Memory B cell (primary cell): ENCODE data around the gene ZMAT3.
"Not testable (repeated sequence)": the region's sequence is repeated elsewhere in the genome, so short reads cannot be mapped to it uniquely, and the experiment has no call there.

Source experiments
- ATAC-seq: fragments of 150-1000 bp; cut with Tn5 transposase; 2 replicates; pipeline ENCODE4 v1.10.0; 2021; ENCODE audit warnings: low read depth, mild to moderate bottlenecking, moderate library complexity
- DNase-seq, 2 donors: peaks; one replicate each; pipeline ENCODE4 v3.0.0; 2022; ENCODE audit warnings: low spot score in 2 of 2
- H3K27ac Mint-ChIP-seq: one replicate; pipeline ENCODE4 v1.8.0; 2022; ENCODE audit warnings: mild to moderate bottlenecking, moderate library complexity, mixed read lengths
- H3K27me3 Mint-ChIP-seq: one replicate; pipeline ENCODE4 v1.8.0; 2022; ENCODE audit warnings: mixed read lengths
- H3K36me3 Mint-ChIP-seq: one replicate; pipeline ENCODE4 v1.8.0; 2022; ENCODE audit warnings: mild to moderate bottlenecking, mixed read lengths
- H3K4me1 Mint-ChIP-seq: one replicate; pipeline ENCODE4 v1.8.0; 2022; ENCODE audit warnings: mixed read lengths
- H3K4me3 Mint-ChIP-seq: one replicate; pipeline ENCODE4 v1.8.0; 2022; ENCODE audit warnings: mild to moderate bottlenecking, moderate library complexity, mixed read lengths
- H3K9me3 Mint-ChIP-seq: one replicate; pipeline ENCODE4 v1.8.0; 2022; ENCODE audit warnings: mixed read lengths

Gene ZMAT3

GRCh38 chr3:179079537-179079936 lies 7.9 kb upstream of the ZMAT3 start:
- Mint-ChIP-seq H3K27me3 (no peaks in the 10 kb centered on the region), H3K36me3 (no peaks in the 10 kb centered on the region), H3K4me1 (peaks cover 18% of the 10 kb centered on the region), H3K4me3 (no peak overlapping the region), H3K9me3 (no peaks in the 10 kb centered on the region), H3K27ac (no peak overlapping the region)
- DNase-seq = no peak
- no peak for ATAC-seq

GRCh38 chr3:179076243-179077027 lies 4.8 kb upstream of the ZMAT3 start:
- no peaks in the 10 kb centered on the region for H3K36me3 Mint-ChIP-seq
- H3K4me3 Mint-ChIP-seq = no peak overlapping the region
- ATAC-seq (no peak), DNase-seq (no peak)
- H3K27me3 Mint-ChIP-seq = no peaks in the 10 kb centered on the region
- H3K27ac Mint-ChIP-seq = peak overlapping the region; percentile 17
- no peaks in the 10 kb centered on the region for H3K9me3 Mint-ChIP-seq
- peaks cover 21% of the 10 kb centered on the region for H3K4me1 Mint-ChIP-seq

GRCh38 chr3:179074656-179075055 lies 3.0 kb upstream of the ZMAT3 start:
- no peaks in the 10 kb centered on the region for H3K27me3 Mint-ChIP-seq
- H3K36me3 Mint-ChIP-seq = no peaks in the 10 kb centered on the region
- peaks cover 25% of the 10 kb centered on the region for H3K4me1 Mint-ChIP-seq
- H3K9me3 Mint-ChIP-seq = no peaks in the 10 kb centered on the region
- H3K27ac Mint-ChIP-seq = peak overlapping the region; percentile 67
- no peak overlapping the region for H3K4me3 Mint-ChIP-seq
- ATAC-seq (peak; percentile 67), DNase-seq (peak in 1 of 2 donors; percentile 43)

- Mint-ChIP-seq H3K9me3 (no peaks in the 10 kb centered on the region), H3K4me3 (peak overlapping the region; percentile 38), H3K27me3 (no peaks in the 10 kb centered on the region), H3K27ac (peak overlapping the region; percentile 67), H3K36me3 (no peaks in the 10 kb centered on the region), H3K4me1 (peaks cover 27% of the 10 kb centered on the region)
- DNase-seq (no peak), ATAC-seq (no peak)
Measured at GRCh38 chr3:179073816-179074215, 2.2 kb upstream of the ZMAT3 start.

- Mint-ChIP-seq H3K27me3 (no peaks in the 10 kb centered on the region), H3K27ac (peak overlapping the region; percentile 95), H3K36me3 (peaks cover 3% of the 10 kb centered on the region), H3K4me3 (peak overlapping the region; percentile 92), H3K9me3 (no peaks in the 10 kb centered on the region), H3K4me1 (peaks cover 34% of the 10 kb centered on the region)
- no peak for DNase-seq
- peak; percentile 23 for ATAC-seq
Measured at GRCh38 chr3:179072100-179072438, 460 bp upstream of the ZMAT3 start.

GRCh38 chr3:179071027-179071322 lies 634 bp downstream of the ZMAT3 start:
- ATAC-seq = no peak

GRCh38 chr3:179069762-179070390 lies 1.7 kb downstream of the ZMAT3 start:
- no peaks in the 10 kb centered on the region for H3K27me3 Mint-ChIP-seq
- no peak for DNase-seq
- no peak overlapping the region for H3K4me3 Mint-ChIP-seq
- H3K4me1 Mint-ChIP-seq = peaks cover 36% of the 10 kb centered on the region
- no peak overlapping the region for H3K27ac Mint-ChIP-seq
- no peak for ATAC-seq
- H3K9me3 Mint-ChIP-seq = no peaks in the 10 kb centered on the region
- H3K36me3 Mint-ChIP-seq = peaks cover 9% of the 10 kb centered on the region

More at GRCh38 chr3:179071027-179071322, 634 bp downstream of the ZMAT3 start:
- Mint-ChIP-seq H3K36me3 (peaks cover 7% of the 10 kb centered on the region), H3K27ac (peak overlapping the region; percentile 95), H3K4me1 (peaks cover 38% of the 10 kb centered on the region), H3K9me3 (no peaks in the 10 kb centered on the region), H3K27me3 (no peaks in the 10 kb centered on the region), H3K4me3 (peak overlapping the region; percentile 92)
- DNase-seq = no peak

- Mint-ChIP-seq H3K27ac (no peak overlapping the region), H3K4me3 (no peak overlapping the region), H3K27me3 (no peaks in the 10 kb centered on the region), H3K36me3 (peaks cover 15% of the 10 kb centered on the region), H3K9me3 (no peaks in the 10 kb centered on the region), H3K4me1 (peaks cover 35% of the 10 kb centered on the region)
- ATAC-seq (no peak), DNase-seq (peak in 1 of 2 donors; percentile 15)
Measured at GRCh38 chr3:179068779-179069530, 2.7 kb downstream of the ZMAT3 start.

- no peak overlapping the region for H3K4me3 Mint-ChIP-seq
Measured at GRCh38 chr3:179067839-179068238, 3.8 kb downstream of the ZMAT3 start.

GRCh38 chr3:179067291-179067690 lies 4.3 kb downstream of the ZMAT3 start:
- Mint-ChIP-seq H3K4me1 (peaks cover 29% of the 10 kb centered on the region), H3K36me3 (peaks cover 15% of the 10 kb centered on the region), H3K27ac (no peak overlapping the region), H3K27me3 (no peaks in the 10 kb centered on the region), H3K4me3 (no peak overlapping the region), H3K9me3 (no peaks in the 10 kb centered on the region)
- ATAC-seq (no peak), DNase-seq (no peak)

More at GRCh38 chr3:179067839-179068238, 3.8 kb downstream of the ZMAT3 start:
- ATAC-seq = no peak
- DNase-seq = no peak
- Mint-ChIP-seq H3K9me3 (no peaks in the 10 kb centered on the region), H3K36me3 (peaks cover 15% of the 10 kb centered on the region), H3K27me3 (no peaks in the 10 kb centered on the region), H3K27ac (no peak overlapping the region), H3K4me1 (peaks cover 29% of the 10 kb centered on the region)

- Mint-ChIP-seq H3K27me3 (no peaks in the 10 kb centered on the region), H3K27ac (no peak overlapping the region), H3K9me3 (no peaks in the 10 kb centered on the region), H3K4me1 (peaks cover 26% of the 10 kb centered on the region), H3K4me3 (no peak overlapping the region), H3K36me3 (peaks cover 25% of the 10 kb centered on the region)
- DNase-seq = no peak
- ATAC-seq = no peak
Measured at GRCh38 chr3:179063945-179064560, 7.6 kb downstream of the ZMAT3 start.

GRCh38 chr3:179056326-179056725 lies 15.3 kb downstream of the ZMAT3 start:
- Mint-ChIP-seq H3K4me1 (peaks cover 6% of the 10 kb centered on the region), H3K4me3 (no peak overlapping the region), H3K36me3 (peaks cover 21% of the 10 kb centered on the region), H3K27me3 (no peaks in the 10 kb centered on the region), H3K9me3 (peaks cover 6% of the 10 kb centered on the region), H3K27ac (no peak overlapping the region)
- DNase-seq (no peak), ATAC-seq (no peak)

GRCh38 chr3:179054565-179054964 lies 17.0 kb downstream of the ZMAT3 start:
- Mint-ChIP-seq H3K36me3 (peaks cover 26% of the 10 kb centered on the region), H3K9me3 (peaks cover 13% of the 10 kb centered on the region), H3K27ac (peak overlapping the region; percentile 50), H3K4me1 (peaks cover 15% of the 10 kb centered on the region)
- not testable (repeated sequence) for DNase-seq, ATAC-seq, H3K4me3 Mint-ChIP-seq, H3K27me3 Mint-ChIP-seq
